K562 (cell line): Measurements from ENCODE around the gene NLRP7. TPM values are rescaled to one million over a fixed set of nuclear protein-coding genes. Genes with fewer than 3 reads are reported as not detected.

ENCODE experiments used
- ATAC-seq: fragments of 200-7000 bp; cut with Tn5 transposase; 3 replicates; pipeline ENCODE4 v1.9.1; 2020; ENCODE audit warnings: moderate library complexity
- BruUV-seq: library from RNA; stranded (reverse); fragments of 400-500 nt; replicated peaks from 2 replicates; lab custom pipeline; 2021; lab: Mats Ljungman, UMichigan
- CTCF ChIA-PET: fragments of 300-600 bp; formaldehyde crosslinking; extraction: SDS; loops from one replicate; lab custom pipeline; 2021; ENCODE audit warnings: low intra/inter-chr PET ratio; lab: Yijun Ruan, JAX
- POLR2A ChIA-PET: fragments of 300-600, 350-650 bp; sonication (Branson Sonifier 250); formaldehyde crosslinking; extraction: SDS; loops from one replicate; lab custom pipeline; 2021; ENCODE audit warnings: antibody characterized with exemption, inconsistent platforms; lab: Yijun Ruan, JAX
- DNase-seq, 4 experiments: peaks; one replicate each; pipeline versions ENCODE4 v3.0.0 to v3.0.0-alpha.2; 2011 to 2018; ENCODE audit warnings: low spot score in 3 of 4, mixed read lengths in 3 of 4; ENCODE audit errors: extremely low read depth in 1 of 4
- FAIRE-seq: peaks from 2 replicates; lab custom pipeline; 2011; peaks lifted over from hg19 to GRCh38; lab: Jason Lieb, UNC
- H2AFZ ChIP-seq: 2 replicates; pipeline ENCODE4 v1.6.0; 2011; ENCODE audit warnings: low read depth, low read length, control low read depth, inconsistent platforms
- H3K27ac ChIP-seq: fragments of 200-600 bp; 3 replicates; pipeline ENCODE4 v1.8.0; 2011; ENCODE audit warnings: low read depth, mild to moderate bottlenecking, control low read depth, inconsistent platforms, low read length, moderate library complexity, mixed read lengths; ENCODE audit errors: extremely low read depth
- H3K27me3 ChIP-seq, 2 experiments: fragments of 300-600 bp in 1 of 2; 2 replicates in 1 of 2; 3 replicates in 1 of 2; pipeline versions ENCODE4 v1.6.0 to v1.8.0; 2011; ENCODE audit warnings: inconsistent platforms in 2 of 2, low read length in 2 of 2, mild to moderate bottlenecking in 1 of 2, mixed read lengths in 1 of 2, moderate library complexity in 1 of 2; ENCODE audit not compliant: control insufficient read depth in 2 of 2, insufficient read depth in 2 of 2
- H3K36me3 ChIP-seq: fragments of 300-600 bp; 3 replicates; pipeline ENCODE4 v1.8.0; 2011; ENCODE audit warnings: mild to moderate bottlenecking, low read length, inconsistent platforms; ENCODE audit not compliant: control insufficient read depth, insufficient read depth
- H3K4me1 ChIP-seq, 2 experiments: fragments of 200-600 bp in 1 of 2; replicated peaks in 1 of 2; 2 replicates in 1 of 2; 3 replicates in 1 of 2; pipeline versions ENCODE4 v1.5.1 to v1.8.0; 2011; ENCODE audit warnings: inconsistent platforms in 2 of 2, low read length in 2 of 2, mild to moderate bottlenecking in 1 of 2, mixed read lengths in 1 of 2, moderate library complexity in 1 of 2; ENCODE audit not compliant: control insufficient read depth in 2 of 2, insufficient read depth in 2 of 2
- H3K4me2 ChIP-seq: 2 replicates; pipeline ENCODE4 v1.6.1; 2011; ENCODE audit warnings: low read length, control low read depth, inconsistent platforms, mixed read lengths; ENCODE audit not compliant: insufficient read depth
- H3K4me3 ChIP-seq: fragments of 200-600 bp; sonication (generic), shearing (Covaris generic); 2 replicates; pipeline ENCODE4 v1.5.1; 2016; ENCODE audit warnings: control low read depth, inconsistent platforms
- H3K79me2 ChIP-seq: fragments of 200-600 bp; 3 replicates; pipeline ENCODE4 v1.8.0; 2011; ENCODE audit warnings: low read length, inconsistent platforms; ENCODE audit not compliant: control insufficient read depth, insufficient read depth
- H3K9ac ChIP-seq, 2 experiments: 2 replicates each; pipeline versions ENCODE4 v1.6.0 to v1.6.1; 2011; ENCODE audit warnings: low read depth in 2 of 2, low read length in 2 of 2, control low read depth in 1 of 2, inconsistent platforms in 1 of 2, mild to moderate bottlenecking in 1 of 2, mixed read lengths in 1 of 2; ENCODE audit not compliant: insufficient read depth in 1 of 2
- H3K9me1 ChIP-seq: one replicate; pipeline ENCODE4 v1.6.0; 2011; ENCODE audit warnings: inconsistent platforms, mild to moderate bottlenecking, low read length, moderate library complexity; ENCODE audit not compliant: control insufficient read depth, insufficient read depth
- H3K9me3 ChIP-seq: replicated peaks from 2 replicates; pipeline ENCODE4 v1.5.1; 2011; ENCODE audit warnings: low read depth, low read length, inconsistent platforms; ENCODE audit not compliant: control insufficient read depth, insufficient read depth
- H4K20me1 ChIP-seq: replicated peaks from 2 replicates; pipeline ENCODE4 v1.6.1; 2011; ENCODE audit warnings: low read length, inconsistent platforms, mixed read lengths; ENCODE audit not compliant: control insufficient read depth, insufficient read depth
- ASH1L ChIP-seq: fragments of 450-650 bp; IDR thresholded peaks from 2 replicates; pipeline ENCODE4 v1.6.1; 2018; ENCODE audit warnings: borderline replicate concordance, mild to moderate bottlenecking, low read depth; ENCODE audit not compliant: partially characterized antibody
- KAT2B ChIP-seq: IDR thresholded peaks from one replicate; pipeline ENCODE4 v1.6.1; 2012; ENCODE audit warnings: low read depth, mild to moderate bottlenecking, control low read depth, inconsistent platforms, low read length, moderate library complexity
- MTF1 ChIP-seq: fragments of 250-450 bp; sonication (Bioruptor Pico); IDR thresholded peaks from 2 replicates; pipeline ENCODE4 v1.9.0; 2021; ENCODE audit warnings: moderate library complexity, mild to moderate bottlenecking, inconsistent platforms, borderline replicate concordance
- NCOA4 ChIP-seq: fragments of 450-650 bp; IDR thresholded peaks from 2 replicates; pipeline ENCODE4 v1.6.1; 2018; ENCODE audit warnings: mild to moderate bottlenecking; ENCODE audit not compliant: partially characterized antibody
- ZBTB33 ChIP-seq: sonication (generic); formaldehyde crosslinking; IDR thresholded peaks from 2 replicates; pipeline ENCODE4 v1.8.1; 2023; ENCODE audit warnings: mild to moderate bottlenecking, missing genetic modification reagents
- WGBS: fragments of 100-300 bp; shearing (Covaris generic); methylation state at CpG from one replicate; pipeline ENCODE4 v1.1.6; 2016; ENCODE audit warnings: low coverage, mixed read lengths; ENCODE audit not compliant: insufficient coverage; ENCODE audit errors: missing lambda C conversion rate; 5-methylcytosine and 5-hydroxymethylcytosine counted together
- in situ Hi-C: fragments of 300-500 bp; cut with MboI; formaldehyde crosslinking; loops from 4 replicates; pipeline ENCODE4 v1.15.0; 2018; ENCODE audit warnings: inconsistent platforms, mixed read lengths
- intact Hi-C: fragments of 100-400 bp; cut with micrococcal nuclease; formaldehyde crosslinking; loops from 2 replicates; pipeline ENCODE4 v1.14.2; 2022
- polyA plus RNA-seq, 8 experiments: library from polyadenylated mRNA; depleted of rRNA in 4 of 8; stranded (reverse) in 5 of 8; unstranded in 3 of 8; fragments of >200 nt; fragmentation: Nextera tagmentation in 2 of 8; fragmentation: Illumina TruSeq in 1 of 8; extraction: Ambion mirVana in 2 of 8; extraction: Trizol in 1 of 8; gene quantifications; 2 replicates each; pipeline versions ENCODE4 v1.2.1 to v1.2.3, GENCODE V29; 2011 to 2014; ENCODE audit warnings: inconsistent platforms in 1 of 8, missing spikeins in 1 of 8
- total RNA-seq, 7 experiments: library from RNA; depleted of rRNA in 6 of 7; stranded (reverse); fragments of >200 nt in 6 of 7; fragmentation: Illumina TruSeq in 2 of 7; extraction: Trizol in 2 of 7; gene quantifications; 2 replicates each; pipeline versions ENCODE4 v1.2.1 to v1.2.3, GENCODE V29; 2011 to 2021; ENCODE audit warnings: low replicate concordance in 1 of 7

The NLRP7 gene
- total and polyA plus RNA-seq, 9 of the 15 experiments (the other 6 are each of a cell fraction or from before 2014, with no cell fraction given) = 0.03 to 0.22 (median 0.09) TPM; not detected in 3

DNA sequence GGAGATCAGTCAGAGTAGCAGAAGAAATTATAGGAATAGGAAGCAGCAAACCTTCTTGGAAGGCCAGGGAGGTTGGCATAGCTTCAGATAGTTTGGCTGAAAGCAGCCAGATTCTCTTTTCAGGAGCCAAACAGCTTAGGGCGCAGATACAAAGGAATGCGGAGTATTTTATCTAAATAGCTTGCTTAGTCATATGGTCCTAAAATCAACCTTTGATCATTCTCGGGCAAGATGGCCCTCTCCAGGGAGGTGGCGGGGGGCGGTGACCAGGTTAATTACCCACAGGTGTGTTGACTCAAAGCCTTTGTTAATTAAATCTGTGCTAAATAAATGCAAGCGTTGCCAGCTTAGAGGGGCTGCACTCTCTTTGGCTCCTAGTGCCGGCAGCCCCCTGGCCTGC, 53.9 kb downstream of the NLRP7 start:
- DNase-seq (no peak), ATAC-seq (no peak), FAIRE-seq (no peak)
- Histone ChIP-seq H3K9me3 (no peaks in the 10 kb centered on the region), H3K27me3 (peaks cover 0 to 4% of the 10 kb centered on the region in 2 experiments; a peak in 1 of 5 replicates), H3K9ac (no peak overlapping the region), H3K4me3 (no peak overlapping the region), H3K9me1 (no peaks in the 10 kb centered on the region), H3K27ac (no peak overlapping the region), H3K79me2 (no peaks in the 10 kb centered on the region), H2AFZ (no peak overlapping the region), H3K36me3 (no peaks in the 10 kb centered on the region), H4K20me1 (no peaks in the 10 kb centered on the region), H3K4me1 (peaks cover 0 to 4% of the 10 kb centered on the region in 2 experiments; a peak in 3 of 5 replicates), H3K4me2 (no peak overlapping the region)
- WGBS = 41% methylated on average over 7 of the region's 7 CpGs
- ChIA-PET CTCF (interaction anchor here (0.6 kb wide), 1 partner anchor 25 kb away, joined by 3 read pairs; no protein-coding TSS in a partner anchor), POLR2A (no interaction called here)
- no TSS peak for BruUV-seq
- in situ Hi-C loops = no loop called here
- TF ChIP-seq KAT2B (no peak), MTF1 (CRISPR knock-in tag) (no peak), NCOA4 (no peak), ASH1L (no peak), ZBTB33 (no peak)
- intact Hi-C loops = no loop called here
